NOMO-1 treated with dmso at 0.1 percent for 144 hours (cell line): ENCODE measurements around the gene LSG1.
A peak's percentile ranks its signal among the peaks of the same experiment; 100 is the strongest.

Source experiments
- DNase-seq: peaks from one replicate; lab custom pipeline; 2025; ENCODE audit not compliant: unreplicated experiment; lab: John Stamatoyannopoulos, UW

LSG1 gene

GRCh38 chr3:194687638-194688199 is 15.7 kb upstream of the LSG1 start:
- peak; percentile 86 for DNase-seq

DNA sequence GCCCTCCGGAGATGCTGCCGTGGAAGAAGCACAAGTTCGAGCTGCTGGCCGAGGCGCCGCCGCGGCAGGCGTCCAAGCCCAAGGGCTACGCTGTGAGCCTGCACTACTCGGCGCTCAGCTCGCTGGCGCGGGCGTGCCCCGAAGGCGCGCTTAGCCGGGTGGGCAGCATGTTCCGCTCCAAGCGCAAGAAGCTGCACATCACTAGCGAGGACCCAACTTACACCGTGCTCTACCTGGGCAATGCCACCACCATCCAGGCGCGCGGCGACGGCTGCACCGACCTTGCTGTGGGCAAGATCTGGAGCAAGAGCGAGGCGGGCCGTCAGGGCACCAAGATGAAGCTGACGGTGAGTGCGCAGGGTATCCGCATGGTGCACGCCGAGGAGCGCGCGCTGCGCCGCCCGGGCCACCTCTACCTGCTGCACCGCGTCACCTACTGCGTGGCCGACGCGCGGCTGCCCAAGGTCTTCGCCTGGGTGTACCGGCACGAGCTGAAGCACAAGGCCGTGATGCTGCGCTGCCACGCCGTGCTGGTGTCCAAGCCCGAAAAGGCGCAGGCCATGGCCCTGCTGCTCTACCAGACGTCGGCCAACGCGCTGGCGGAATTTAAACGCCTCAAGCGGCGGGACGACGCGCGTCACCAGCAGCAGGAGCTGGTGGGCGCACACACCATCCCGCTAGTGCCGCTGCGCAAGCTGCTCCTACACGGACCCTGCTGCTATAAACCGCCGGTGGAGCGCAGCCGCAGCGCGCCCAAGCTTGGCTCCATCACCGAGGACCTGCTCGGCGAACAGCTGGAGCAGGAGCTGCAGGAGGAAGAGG is 15.0 kb upstream of the LSG1 start:
- DNase-seq, result no peak

DNA sequence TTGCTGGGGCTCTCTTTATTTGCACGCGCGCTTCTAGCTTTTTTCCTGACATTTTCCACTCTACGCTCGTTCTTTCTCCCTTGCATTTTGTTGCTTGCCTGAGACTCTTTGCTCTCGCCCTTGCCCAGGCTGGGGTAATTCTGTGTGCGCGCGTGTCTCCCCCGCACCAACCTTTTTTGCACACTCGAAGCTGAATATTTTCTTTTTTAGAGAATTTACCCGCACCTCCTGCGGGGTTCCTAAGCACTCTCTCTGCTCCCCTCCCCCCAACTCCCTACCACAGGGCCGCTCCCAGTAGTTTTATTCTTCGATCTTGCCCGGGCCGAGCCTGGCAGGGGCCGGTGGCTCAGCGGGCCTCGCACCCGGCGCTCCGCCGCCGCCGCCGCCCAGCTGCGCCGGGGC is 14.4 kb upstream of the LSG1 start:
- DNase-seq, result peak; percentile 32

DNA sequence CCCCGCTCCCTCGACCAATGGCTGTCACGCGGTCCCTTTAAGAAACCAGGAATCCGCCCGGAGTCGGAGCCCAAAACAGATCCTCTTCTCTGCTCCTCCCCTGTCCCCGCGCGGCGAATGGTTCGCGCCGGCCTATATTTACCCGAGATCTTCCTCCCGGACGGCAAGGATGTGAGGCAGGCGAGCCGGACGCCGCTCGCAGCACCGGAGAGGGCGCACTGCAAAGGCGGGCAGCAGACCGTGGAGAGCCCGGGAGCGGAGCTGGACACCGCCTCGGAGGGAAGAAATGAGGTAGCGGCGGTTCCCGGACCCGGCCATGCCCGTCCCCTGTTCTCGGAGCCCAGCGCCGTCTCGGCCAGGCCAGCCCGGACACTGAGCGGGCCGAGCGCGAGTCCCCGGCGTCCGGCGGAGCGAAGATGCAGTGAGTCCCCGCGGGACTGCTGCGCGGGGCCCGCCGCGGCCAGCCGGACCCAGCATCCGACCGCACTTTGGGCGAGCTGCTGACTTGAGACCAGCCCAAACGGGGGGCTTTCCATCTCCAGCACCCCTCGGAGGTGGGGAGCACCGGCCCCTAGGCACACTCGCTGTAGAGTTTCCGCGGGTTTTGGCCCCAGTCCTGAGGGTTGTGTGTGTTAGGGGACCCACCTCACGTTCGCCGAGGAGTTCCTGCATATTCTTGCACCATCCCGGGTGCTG is 13.9 kb upstream of the LSG1 start, which contains the start of gene FAM43A:
Gene FAM43A (plus strand): TSS at position 166 of the 696 bp plus-strand sequence. CDS start 944 bp downstream, outside the sequence.
- DNase-seq, result peak; percentile 97

- DNase-seq, result no peak
Measured at GRCh38 chr3:194685065-194685717, 13.2 kb upstream of the LSG1 start.

DNA sequence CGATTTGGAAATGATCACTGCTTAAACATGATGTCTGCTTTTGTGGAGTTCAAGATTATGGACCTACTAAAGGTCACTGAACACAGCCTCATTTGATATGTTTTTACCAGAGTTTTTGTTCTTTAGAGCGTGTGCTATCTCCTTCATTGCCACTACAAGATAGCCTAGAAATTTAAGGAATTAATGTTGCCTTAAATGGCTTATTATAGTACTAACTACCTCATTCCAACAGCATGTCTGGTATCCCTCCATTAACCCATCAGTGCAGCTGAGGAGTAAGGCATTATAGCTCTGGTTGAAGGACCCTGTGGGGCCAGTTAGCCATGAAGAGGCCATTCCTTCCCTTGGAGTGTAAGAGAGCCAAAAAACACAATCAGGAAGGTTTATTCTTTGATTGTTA is 11.4 kb upstream of the LSG1 start:
- no peak for DNase-seq

GRCh38 chr3:194682694-194683310 is 10.8 kb upstream of the LSG1 start:
- DNase-seq, result peak; percentile 59

DNA sequence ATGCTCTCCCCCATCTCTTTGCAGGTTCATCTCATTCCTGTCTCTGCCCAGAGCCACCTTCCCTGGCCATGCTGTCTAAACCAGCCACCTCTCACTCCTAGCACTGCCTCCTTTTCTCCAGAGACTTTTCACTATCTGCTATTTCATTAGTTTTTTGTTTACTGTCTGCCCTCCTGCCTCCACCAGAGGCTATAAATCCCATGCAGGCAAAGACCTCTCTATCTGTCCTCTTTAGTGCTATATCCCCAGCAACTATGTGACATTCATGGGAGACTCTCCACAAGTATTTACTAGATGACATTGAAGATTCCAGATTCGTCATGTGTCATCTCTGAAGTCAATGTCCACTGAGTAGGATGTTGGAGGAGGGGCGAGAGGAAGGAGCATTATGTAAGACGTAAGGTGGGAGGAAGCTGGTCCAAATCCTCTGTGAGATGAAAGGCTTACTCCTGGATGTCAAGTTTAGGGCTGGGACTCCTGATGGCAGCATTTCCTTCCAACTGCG is 10.2 kb upstream of the LSG1 start:
- DNase-seq, result no peak

DNA sequence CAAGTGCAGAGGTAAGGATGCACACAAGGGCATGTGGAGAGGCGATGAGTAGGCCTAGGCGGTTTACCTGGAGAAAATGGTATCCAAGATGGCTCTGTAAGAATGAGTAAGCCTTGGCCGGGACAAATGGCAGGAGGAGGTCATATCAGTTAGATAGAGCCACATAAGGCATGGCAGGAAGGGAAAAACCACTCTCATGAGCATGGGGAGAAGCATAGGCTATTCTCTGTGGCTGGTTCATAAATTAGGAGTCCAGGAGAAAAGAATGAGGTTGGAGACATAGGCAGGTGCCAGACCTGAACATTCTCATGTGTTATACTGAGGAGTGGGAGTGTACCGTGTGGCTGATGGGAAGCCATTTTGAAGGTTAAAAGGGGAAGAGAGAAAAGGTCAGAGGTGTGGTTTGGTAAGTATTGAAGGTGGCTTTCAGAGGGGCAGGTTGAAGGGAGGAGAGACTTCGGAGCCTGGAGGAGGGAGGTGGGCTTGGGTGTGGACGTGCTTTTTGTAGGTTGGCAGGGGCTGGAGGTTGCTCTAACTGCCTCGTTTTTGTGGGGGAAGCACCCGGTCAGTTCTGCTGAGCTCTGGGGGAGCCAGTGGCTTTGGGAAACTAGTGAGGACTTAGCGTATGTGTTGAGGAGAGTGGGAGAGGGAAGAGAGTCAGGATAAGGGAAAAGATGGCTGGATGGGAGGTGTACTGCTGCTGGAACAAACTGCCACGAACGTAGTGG is 9.1 kb upstream of the LSG1 start:
- no peak for DNase-seq

- no peak for DNase-seq
Measured at GRCh38 chr3:194676471-194676870, 4.5 kb upstream of the LSG1 start.

DNA sequence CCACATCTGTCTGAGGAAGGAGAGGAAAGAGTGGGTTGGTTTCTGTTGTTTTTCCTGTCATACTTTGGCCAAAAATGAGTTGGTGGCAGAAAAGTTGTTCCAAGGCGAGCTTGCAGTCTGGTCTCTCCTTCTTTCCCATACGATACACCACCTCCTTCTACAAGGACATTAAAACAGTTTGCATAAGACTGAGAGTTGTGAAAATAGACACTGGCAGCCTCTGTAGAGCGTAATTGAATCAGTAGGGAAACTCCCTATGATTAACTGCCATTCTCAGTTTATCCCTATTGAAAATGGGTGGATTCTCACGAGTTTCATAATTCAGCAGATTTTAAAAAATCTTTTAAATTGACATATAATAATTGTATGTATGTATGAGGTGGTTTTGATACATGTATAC is 3.7 kb upstream of the LSG1 start:
- DNase-seq, result no peak

GRCh38 chr3:194675081-194675640 is 3.2 kb upstream of the LSG1 start:
- DNase-seq, result no peak

- no peak for DNase-seq
Measured at GRCh38 chr3:194673761-194674160, 1.8 kb upstream of the LSG1 start.

- no peak for DNase-seq
Measured at GRCh38 chr3:194672876-194673275, 885 bp upstream of the LSG1 start.

- no peak for DNase-seq
Measured at GRCh38 chr3:194671511-194671899, 486 bp downstream of the LSG1 start.

- no peak for DNase-seq
Measured at GRCh38 chr3:194667363-194667762, 4.6 kb downstream of the LSG1 start.

GRCh38 chr3:194664857-194665256 is 7.1 kb downstream of the LSG1 start:
- no peak for DNase-seq

GRCh38 chr3:194661946-194662345 is 10.0 kb downstream of the LSG1 start:
- DNase-seq, result no peak

DNA sequence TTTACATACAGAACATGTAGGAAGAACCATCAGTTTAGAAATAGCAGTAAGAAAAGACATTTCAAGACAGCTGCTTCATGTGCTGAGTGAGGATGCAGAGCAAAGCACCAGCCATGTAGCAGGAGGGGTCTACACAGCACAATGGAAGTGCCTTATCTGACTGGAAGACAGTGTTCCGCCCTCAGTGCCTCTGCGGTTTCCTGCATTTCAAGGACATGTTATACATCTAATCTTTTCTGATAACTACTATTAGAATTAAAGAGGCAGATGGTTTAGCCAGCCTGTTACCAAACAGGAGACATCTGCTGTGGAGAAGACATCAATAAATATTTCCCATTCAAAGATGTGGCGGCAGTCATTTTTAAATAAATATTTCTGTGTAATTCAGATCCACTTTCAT is 10.6 kb downstream of the LSG1 start:
- no peak for DNase-seq

GRCh38 chr3:194659778-194660177 is 12.2 kb downstream of the LSG1 start:
- DNase-seq, result no peak
